HEK293T (cell line): Measurements from ENCODE around the gene MEGF6.

Experiments
- CTCF ChIA-PET: fragments of 350-600 bp; formaldehyde crosslinking; extraction: SDS; loops from one replicate; lab custom pipeline; 2021; ENCODE audit warnings: antibody characterized with exemption, inconsistent platforms; lab: Yijun Ruan, JAX
- POLR2A ChIA-PET: fragments of 350-600 bp; formaldehyde crosslinking; extraction: SDS; loops from one replicate; lab custom pipeline; 2020; ENCODE audit warnings: antibody characterized with exemption, inconsistent platforms; lab: Yijun Ruan, JAX
- DNase-seq: peaks from one replicate; pipeline ENCODE4 v3.0.0; 2012; ENCODE audit warnings: mixed read lengths; ENCODE audit errors: extremely low spot score
- ARNT ChIP-seq: fragments of 450-650 bp; IDR thresholded peaks from 2 replicates; pipeline ENCODE4 v1.6.1; 2017; ENCODE audit warnings: mild to moderate bottlenecking
- BHLHE40 ChIP-seq: fragments of 450-650 bp; IDR thresholded peaks from 2 replicates; pipeline ENCODE4 v1.6.1; 2016; ENCODE audit warnings: mild to moderate bottlenecking, moderate library complexity, borderline replicate concordance
- CTBP1 ChIP-seq: fragments of 450-650 bp; IDR thresholded peaks from 2 replicates; pipeline ENCODE4 v1.6.1; 2016; ENCODE audit warnings: borderline replicate concordance
- ELF4 ChIP-seq: fragments of 450-650 bp; IDR thresholded peaks from 2 replicates; pipeline ENCODE4 v1.6.1; 2017; ENCODE audit warnings: antibody characterized with exemption
- FOXA1 ChIP-seq: fragments of 450-650 bp; IDR thresholded peaks from 2 replicates; pipeline ENCODE4 v1.6.1; 2016; ENCODE audit warnings: mild to moderate bottlenecking
- FOXK2 ChIP-seq: fragments of 450-650 bp; IDR thresholded peaks from 2 replicates; pipeline ENCODE4 v1.6.1; 2016; ENCODE audit warnings: mild to moderate bottlenecking
- FOXM1 ChIP-seq: fragments of 450-650 bp; IDR thresholded peaks from 2 replicates; pipeline ENCODE4 v1.6.1; 2017; ENCODE audit warnings: mild to moderate bottlenecking, borderline replicate concordance
- HDGF ChIP-seq: fragments of 450-650 bp; IDR thresholded peaks from 2 replicates; pipeline ENCODE4 v1.6.1; 2017; ENCODE audit warnings: antibody characterized with exemption, borderline replicate concordance
- L3MBTL2 ChIP-seq: fragments of 450-650 bp; conservative IDR thresholded peaks from 2 replicates; pipeline ENCODE4 v1.6.1; 2016; ENCODE audit warnings: mild to moderate bottlenecking
- LEF1 ChIP-seq: fragments of 450-650 bp; IDR thresholded peaks from 2 replicates; pipeline ENCODE4 v1.6.1; 2017; ENCODE audit warnings: mild to moderate bottlenecking, borderline replicate concordance
- NFRKB ChIP-seq: fragments of 450-650 bp; IDR thresholded peaks from 2 replicates; pipeline ENCODE4 v1.6.1; 2016; ENCODE audit warnings: mild to moderate bottlenecking, moderate library complexity
- PKNOX1 ChIP-seq: fragments of 450-650 bp; IDR thresholded peaks from 2 replicates; pipeline ENCODE4 v1.6.1; 2016
- SP1 ChIP-seq: fragments of 450-650 bp; IDR thresholded peaks from 2 replicates; pipeline ENCODE4 v1.6.1; 2017
- SUZ12 ChIP-seq: fragments of 450-650 bp; IDR thresholded peaks from 2 replicates; pipeline ENCODE4 v1.6.1; 2016; ENCODE audit warnings: mild to moderate bottlenecking
- TARDBP ChIP-seq: fragments of 450-650 bp; IDR thresholded peaks from 2 replicates; pipeline ENCODE4 v1.6.1; 2016
- ZNF384 ChIP-seq: fragments of 450-650 bp; IDR thresholded peaks from 2 replicates; pipeline ENCODE4 v1.6.1; 2016

MEGF6 gene

DNA sequence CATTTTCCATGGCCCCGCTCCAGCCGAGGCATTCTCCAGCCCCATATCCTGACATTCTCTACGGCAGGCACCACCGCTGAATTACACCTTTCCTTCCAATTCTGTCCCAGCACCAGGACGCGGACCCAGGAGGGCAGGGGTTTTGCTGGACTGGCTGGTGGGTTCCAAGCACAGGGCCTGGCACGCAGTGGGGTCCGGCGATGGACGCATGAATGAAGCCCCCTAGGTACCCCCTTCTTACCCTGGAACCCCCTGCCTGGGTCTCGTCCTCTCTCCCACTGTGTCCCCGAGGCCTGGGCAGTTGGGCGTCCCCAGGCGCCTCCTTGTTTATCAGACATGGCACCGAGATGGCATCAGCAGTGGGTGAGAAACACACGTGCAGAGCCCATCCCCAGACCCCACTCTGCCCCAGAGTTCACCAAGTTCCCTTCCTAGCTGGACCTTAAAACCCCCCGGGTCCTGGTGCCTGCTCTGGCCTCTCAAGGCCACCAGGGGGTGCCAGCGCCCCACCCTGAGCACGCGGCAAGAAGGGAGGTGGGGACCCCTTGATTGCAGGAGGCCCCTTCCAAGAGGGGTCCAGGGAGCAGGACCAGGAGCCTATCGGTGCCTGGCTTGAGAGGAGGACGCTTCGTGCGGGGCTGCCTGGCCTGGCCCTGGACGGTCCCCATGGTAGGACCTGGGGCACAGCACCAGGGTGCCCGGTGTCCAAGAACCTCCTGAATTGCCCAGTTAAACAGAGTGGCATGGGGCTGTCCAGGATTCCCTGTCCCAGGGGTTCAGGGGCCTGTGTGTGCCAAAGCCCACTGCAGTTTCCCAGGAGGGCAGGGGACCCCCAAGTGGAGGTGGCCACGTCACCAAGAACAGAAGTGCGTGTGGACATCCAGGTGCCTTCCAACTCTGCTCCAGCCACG, 46.1 kb downstream of the MEGF6 start:
- TF ChIP-seq ELF4 (no peak), FOXA1 (no peak), FOXK2 (no peak), BHLHE40 (no peak), ARNT (no peak), SP1 (no peak), LEF1 (no peak), CTBP1 (no peak), SUZ12 (no peak), PKNOX1 (no peak), FOXM1 (no peak), TARDBP (no peak)
- POLR2A ChIA-PET: no interaction called here

GRCh38 chr1:3563610-3564009, 47.7 kb downstream of the MEGF6 start:
- ChIA-PET POLR2A (no interaction called here), CTCF (interaction anchor here (0.5 to 1.2 kb wide), 4 partner anchors 54 to 190 kb away, joined by 3 to 8 read pairs (median 3); no protein-coding TSS in a partner anchor)
- no peak for TF ChIP-seq FOXK2
- no peak for TF ChIP-seq CTBP1
- TF ChIP-seq TARDBP: no peak
- TF ChIP-seq HDGF: no peak
- TF ChIP-seq SUZ12: no peak
- no peak for TF ChIP-seq PKNOX1
- TF ChIP-seq NFRKB: no peak
- no peak for TF ChIP-seq FOXM1
- TF ChIP-seq ZNF384: no peak
- TF ChIP-seq BHLHE40: no peak
- no peak for DNase-seq

More for the DNA sequence above, 46.1 kb downstream of the MEGF6 start:
- DNase-seq: peak; percentile 79
- CTCF ChIA-PET: interaction anchor here (0.6 to 1.2 kb wide), 9 partner anchors 9 to 228 kb away, joined by 3 to 19 read pairs (median 4); no protein-coding TSS in a partner anchor

- TF ChIP-seq HDGF (no peak), PKNOX1 (no peak), FOXA1 (no peak), CTBP1 (no peak), ARNT (no peak), BHLHE40 (no peak), ELF4 (no peak), L3MBTL2 (no peak), NFRKB (no peak), TARDBP (no peak), FOXM1 (no peak), ZNF384 (no peak), SP1 (no peak), SUZ12 (no peak), LEF1 (no peak)
- ChIA-PET CTCF (interaction anchor here (0.5 to 1.0 kb wide), 3 partner anchors 54 to 190 kb away, joined by 3 read pairs; no protein-coding TSS in a partner anchor), POLR2A (no interaction called here)
- DNase-seq: no peak
Observed at GRCh38 chr1:3563125-3563524, 48.2 kb downstream of the MEGF6 start.

DNA sequence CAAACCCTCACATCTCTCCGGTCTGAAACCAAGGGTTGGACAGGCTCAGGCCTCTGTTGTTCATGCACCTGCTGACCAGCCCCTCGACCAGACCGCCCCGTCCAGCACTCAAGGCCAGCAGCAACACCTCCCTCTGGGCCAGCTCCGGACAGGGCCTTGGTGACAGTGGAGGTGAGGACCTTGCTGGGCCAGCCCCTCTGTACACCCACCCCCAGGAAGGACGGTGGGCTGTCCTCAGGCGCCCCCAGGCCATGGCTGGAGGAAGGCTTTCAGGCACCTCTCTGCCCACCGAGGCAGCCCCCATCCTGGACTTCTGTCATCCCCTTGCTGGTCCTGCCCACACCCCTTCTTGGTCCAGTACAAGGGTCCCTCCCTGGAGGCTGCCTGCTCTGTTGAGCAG, 48.6 kb downstream of the MEGF6 start:
- TF ChIP-seq SP1: no peak
- no peak for TF ChIP-seq ELF4
- no peak for TF ChIP-seq FOXK2
- no peak for TF ChIP-seq ARNT
- TF ChIP-seq PKNOX1: no peak
- no peak for TF ChIP-seq SUZ12
- no peak for TF ChIP-seq HDGF
- TF ChIP-seq NFRKB: no peak
- no peak for TF ChIP-seq L3MBTL2
- TF ChIP-seq ZNF384: no peak
- no peak for TF ChIP-seq FOXM1
- no peak for TF ChIP-seq FOXA1
- ChIA-PET POLR2A (no interaction called here), CTCF (no interaction called here)
- DNase-seq: no peak

DNA sequence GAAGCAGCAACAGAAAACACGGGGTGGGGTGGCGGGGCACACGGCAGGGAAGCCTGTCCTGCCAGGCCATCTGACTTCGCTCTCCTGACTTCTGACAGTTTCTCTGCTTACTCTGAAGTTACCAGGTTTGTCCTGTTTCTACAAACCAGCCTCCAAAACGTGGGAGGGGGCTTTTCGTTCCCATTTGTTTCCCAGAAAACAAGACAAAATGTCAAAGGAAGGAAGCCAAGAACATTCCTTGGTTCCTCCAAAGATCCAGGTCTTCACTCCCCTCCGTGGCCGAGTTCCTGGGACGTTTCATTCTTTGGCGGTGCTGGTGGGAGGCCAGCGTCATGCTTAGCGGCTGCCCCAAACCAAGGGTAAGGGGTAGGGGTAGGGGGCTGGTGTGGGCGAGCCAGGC, 49.6 kb downstream of the MEGF6 start:
- ChIA-PET POLR2A (no interaction called here), CTCF (no interaction called here)
- no peak for DNase-seq
- TF ChIP-seq FOXK2 (no peak), ZNF384 (no peak), CTBP1 (no peak), SP1 (no peak), ELF4 (no peak), PKNOX1 (no peak), HDGF (no peak), L3MBTL2 (no peak), LEF1 (no peak), FOXA1 (no peak), BHLHE40 (no peak), TARDBP (no peak)
